Endothelial cell of umbilical vein (primary cell): Measurements from ENCODE around the gene COX10. TPM values are rescaled to one million over a fixed set of nuclear protein-coding genes. Genes with fewer than 3 reads are reported as not detected.

ENCODE experiments used
- BruUV-seq: library from RNA; stranded (reverse); fragments of 400-500 nt; replicated peaks from 2 replicates; lab custom pipeline; 2021; lab: Mats Ljungman, UMichigan
- CTCF ChIA-PET: fragments of 300-600, 350-600 bp; sonication (Branson Sonifier 250); formaldehyde crosslinking; loops from one replicate; lab custom pipeline; 2021; ENCODE audit warnings: antibody characterized with exemption, inconsistent platforms; lab: Charles Lee
- POLR2A ChIA-PET: fragments of 300-600, 350-600 bp; sonication (Branson Sonifier 250); formaldehyde crosslinking; loops from one replicate; lab custom pipeline; 2021; ENCODE audit warnings: antibody characterized with exemption, inconsistent platforms; lab: Charles Lee
- DNase-seq: peaks from one replicate; pipeline ENCODE4 v3.0.0-alpha.2; 2011; ENCODE audit warnings: low read depth, low spot score
- FAIRE-seq: peaks from 2 replicates; lab custom pipeline; 2011; peaks lifted over from hg19 to GRCh38; lab: Jason Lieb, UNC
- H2AFZ ChIP-seq: 2 replicates; pipeline ENCODE4 v1.6.0; 2012; ENCODE audit warnings: low read depth, low read length, control low read depth, inconsistent platforms
- H3K27ac ChIP-seq: 2 replicates; pipeline ENCODE4 v1.5.1; 2011; ENCODE audit warnings: low read depth, mild to moderate bottlenecking, control low read depth, low read length, moderate library complexity; ENCODE audit not compliant: insufficient read depth
- H3K27me3 ChIP-seq, 2 experiments: 2 replicates each; pipeline versions ENCODE4 v1.6.0 to v1.6.1; 2011; ENCODE audit warnings: low read length in 2 of 2, mixed read lengths in 1 of 2; ENCODE audit not compliant: control insufficient read depth in 2 of 2, insufficient read depth in 2 of 2
- H3K36me3 ChIP-seq, 2 experiments: 2 replicates in 1 of 2; 3 replicates in 1 of 2; pipeline ENCODE4 v1.5.1; 2011; ENCODE audit warnings: low read length in 2 of 2, mild to moderate bottlenecking in 1 of 2, moderate library complexity in 1 of 2; ENCODE audit not compliant: control insufficient read depth in 2 of 2, insufficient read depth in 2 of 2; ENCODE audit errors: extremely low read depth in 1 of 2
- H3K4me1 ChIP-seq: 3 replicates; pipeline ENCODE4 v1.5.1; 2011; ENCODE audit warnings: mild to moderate bottlenecking, low read length; ENCODE audit not compliant: control insufficient read depth, insufficient read depth; ENCODE audit errors: extremely low read depth
- H3K4me2 ChIP-seq: 2 replicates; pipeline ENCODE4 v1.6.1; 2011; ENCODE audit warnings: low read length, control low read depth, mixed read lengths; ENCODE audit not compliant: insufficient read depth
- H3K4me3 ChIP-seq, 3 experiments: fragments of 200-600 bp in 1 of 3; sonication (generic), shearing (Covaris generic) in 1 of 3; replicated peaks in 1 of 3; 2 replicates each; pipeline ENCODE4 v1.5.1; 2011 to 2016; ENCODE audit warnings: control low read depth in 3 of 3, low read length in 3 of 3, mild to moderate bottlenecking in 2 of 3, inconsistent platforms in 1 of 3, low read depth in 1 of 3, moderate library complexity in 1 of 3; ENCODE audit not compliant: insufficient read depth in 1 of 3
- H3K79me2 ChIP-seq: 2 replicates; pipeline ENCODE4 v1.6.0; 2012; ENCODE audit warnings: low read length, inconsistent platforms; ENCODE audit not compliant: control insufficient read depth, insufficient read depth
- H3K9ac ChIP-seq: replicated peaks from 2 replicates; pipeline ENCODE3; 2011; ENCODE audit warnings: low read length, control low read depth; ENCODE audit not compliant: insufficient read depth; ENCODE audit errors: extremely low read depth
- H3K9me1 ChIP-seq: replicated peaks from 3 replicates; pipeline ENCODE4 v1.6.0; 2011; ENCODE audit warnings: mild to moderate bottlenecking, low read length; ENCODE audit not compliant: control insufficient read depth, insufficient read depth; ENCODE audit errors: extremely low read depth
- H3K9me3 ChIP-seq: replicated peaks from 2 replicates; pipeline ENCODE4 v1.5.1; 2012; ENCODE audit warnings: low read length, inconsistent platforms; ENCODE audit not compliant: control insufficient read depth, insufficient read depth
- H4K20me1 ChIP-seq: replicated peaks from 2 replicates; pipeline ENCODE3; 2011; ENCODE audit warnings: mild to moderate bottlenecking, low read length; ENCODE audit not compliant: control insufficient read depth, insufficient read depth; ENCODE audit errors: extremely low read depth
- CTCF ChIP-seq, 2 donors: IDR thresholded peaks; 1 replicate in 1 of 2; 2 replicates in 1 of 2; pipeline ENCODE4 v1.5.1; 2011; ENCODE audit warnings: low read length in 2 of 2, mild to moderate bottlenecking in 2 of 2, moderate library complexity in 2 of 2, control low read depth in 1 of 2, inconsistent platforms in 1 of 2, low read depth in 1 of 2; ENCODE audit not compliant: insufficient read depth in 1 of 2; ENCODE audit errors: extremely low read depth in 1 of 2
- EZH2 ChIP-seq: IDR thresholded peaks from 2 replicates; pipeline ENCODE4 v1.6.1; 2012; ENCODE audit warnings: borderline replicate concordance, low read depth, mild to moderate bottlenecking, moderate library complexity, low read length, inconsistent platforms; ENCODE audit not compliant: severe bottlenecking
- FOS ChIP-seq: IDR thresholded peaks from 2 replicates; pipeline ENCODE4 v1.6.1; 2011; ENCODE audit warnings: mild to moderate bottlenecking, low read length, moderate library complexity, borderline replicate concordance; ENCODE audit not compliant: insufficient read depth
- GATA2 ChIP-seq: IDR thresholded peaks from 2 replicates; pipeline ENCODE4 v1.7.0; 2011; ENCODE audit warnings: low read depth, mild to moderate bottlenecking, moderate library complexity, mixed read lengths, low read length; ENCODE audit not compliant: insufficient read length, insufficient read depth
- JUN ChIP-seq: IDR thresholded peaks from 2 replicates; pipeline ENCODE4 v1.6.1; 2011; ENCODE audit warnings: borderline replicate concordance, low read depth; ENCODE audit not compliant: insufficient read length, insufficient read depth
- MAX ChIP-seq: IDR thresholded peaks from 2 replicates; pipeline ENCODE4 v1.6.1; 2011; ENCODE audit not compliant: insufficient read depth, insufficient read length
- MYC ChIP-seq: IDR thresholded peaks from one replicate; pipeline ENCODE4 v1.6.1; 2011; ENCODE audit warnings: mild to moderate bottlenecking, low read depth, low read length
- POLR2A ChIP-seq: IDR thresholded peaks from 2 replicates; pipeline ENCODE4 v1.6.1; 2012; ENCODE audit warnings: low read depth, mild to moderate bottlenecking, control low read depth, low read length
- POLR2AphosphoS5 ChIP-seq: IDR thresholded peaks from 2 replicates; pipeline ENCODE4 v1.6.1; 2012; ENCODE audit warnings: low read depth, mild to moderate bottlenecking, control low read depth, low read length, moderate library complexity; ENCODE audit not compliant: insufficient read depth
- dilution Hi-C: fragments of 300-500 bp; cut with MboI; formaldehyde crosslinking; loops from one replicate; pipeline ENCODE4 v1.15.0; 2019; ENCODE audit warnings: low sequenced_read_pairs; ENCODE audit not compliant: extremely low pct_ligation_motif_present
- intact Hi-C: fragments of 100-400 bp; cut with micrococcal nuclease; formaldehyde crosslinking; loops from one replicate; pipeline ENCODE4 v1.10.0; 2022
- polyA plus RNA-seq, 4 experiments: library from polyadenylated mRNA; depleted of rRNA in 3 of 4; stranded (reverse) in 3 of 4; unstranded in 1 of 4; fragments of >200 nt; gene quantifications; 2 replicates each; pipeline versions ENCODE4 v1.2.1 to v1.2.3, GENCODE V29; 2011 to 2012; ENCODE audit warnings: missing spikeins in 1 of 4
- total RNA-seq: library from RNA; stranded (reverse); gene quantifications from 2 replicates; pipeline ENCODE4 v1.2.3, GENCODE V29; 2021

Gene COX10
- total and polyA plus RNA-seq, 2 donors (not counting 3 experiments of a cell fraction or from before 2014, with no cell fraction given), result 9.8 to 12.1 TPM

- Histone ChIP-seq H3K27me3 (no peaks in the 10 kb centered on the region), H3K4me3 (no peak overlapping the region), H3K9ac (no peak overlapping the region), H3K27ac (no peak overlapping the region), H4K20me1 (no peaks in the 10 kb centered on the region), H3K36me3 (no peaks in the 10 kb centered on the region), H3K79me2 (no peaks in the 10 kb centered on the region), H3K9me1 (no peaks in the 10 kb centered on the region), H3K4me1 (no peaks in the 10 kb centered on the region), H3K9me3 (no peaks in the 10 kb centered on the region), H2AFZ (no peak overlapping the region), H3K4me2 (no peak overlapping the region)
- no TSS peak for BruUV-seq
- dilution Hi-C loops, result no loop called here
- TF ChIP-seq EZH2 (no peak), POLR2AphosphoS5 (no peak), CTCF (IDR thresholded peaks at IDR 0.05; ENCODE audit: extremely low read depth in 1 of 2, insufficient read depth in 1 of 2, low read depth in 1 of 2, low read length in 2 of 2) (no peak), GATA2 (no peak), MYC (no peak), POLR2A (no peak), MAX (no peak), JUN (no peak), FOS (no peak)
- ChIA-PET CTCF (interaction anchor here (1.4 kb wide), 1 partner anchor 11 kb away, joined by 3 read pairs; no protein-coding TSS in a partner anchor), POLR2A (no interaction called here)
- intact Hi-C loops, result no loop called here
- DNase-seq, result no peak
- FAIRE-seq, result no peak
Observed at GRCh38 chr17:14143688-14144087, 74.4 kb downstream of the COX10 start.
